Left ventricle myocardium inferior (tissue), 1 donor: Measurements from ENCODE around the gene MYT1. TPM values are rescaled to one million over a fixed set of nuclear protein-coding genes. Genes with fewer than 3 reads are reported as not detected.
"Not testable (repeated sequence)": the region's sequence is repeated elsewhere in the genome, so short reads cannot be mapped to it uniquely, and the experiment has no call there.

Experiments
- DNase-seq: peaks from one replicate; pipeline ENCODE4 v3.0.0-alpha.2; 2020
- H3K27ac ChIP-seq: fragments of 200-600 bp; replicated peaks from 2 replicates; pipeline ENCODE4 v1.8.0; 2021
- H3K27me3 ChIP-seq: fragments of 200-600 bp; 2 replicates; pipeline ENCODE4 v1.8.0; 2021; ENCODE audit warnings: low read depth
- H3K36me3 ChIP-seq: fragments of 200-600 bp; 2 replicates; pipeline ENCODE4 v1.8.0; 2021
- H3K4me1 ChIP-seq: fragments of 200-600 bp; 2 replicates; pipeline ENCODE4 v1.8.0; 2021
- H3K4me3 ChIP-seq: fragments of 200-600 bp; 2 replicates; pipeline ENCODE4 v1.8.0; 2021; ENCODE audit warnings: mild to moderate bottlenecking, moderate library complexity
- H3K9me3 ChIP-seq: fragments of 200-600 bp; replicated peaks from 2 replicates; pipeline ENCODE4 v1.8.0; 2021
- CTCF ChIP-seq: fragments of 200-600 bp; IDR thresholded peaks from 2 replicates; pipeline ENCODE4 v1.8.0; 2021; ENCODE audit warnings: antibody characterized with exemption, mild to moderate bottlenecking, borderline replicate concordance
- intact Hi-C: fragments of 100-400 bp; cut with micrococcal nuclease; formaldehyde crosslinking; loops from one replicate; pipeline ENCODE4 v1.11.0; 2022
- total RNA-seq: library from RNA; stranded (reverse); fragmentation: NEBNext Ultra II Directional; extraction: Animal tissue kit (Norgen Biotek cat#: 25700); gene quantifications from one replicate; pipeline ENCODE4 v1.2.1, GENCODE V29; 2021
- donor health status: DM: no; HTN: yes; CAD: no; lungs with severe emphysema.

MYT1 gene
- total RNA-seq, 1 donor from 2014 or later = 0.11 TPM

- Histone ChIP-seq H3K27ac (no peak overlapping the region), H3K4me1 (peaks cover 12% of the 10 kb centered on the region), H3K9me3 (no peaks in the 10 kb centered on the region), H3K36me3 (peaks cover 21% of the 10 kb centered on the region), H3K4me3 (no peak overlapping the region), H3K27me3 (no peaks in the 10 kb centered on the region)
- no peak for TF ChIP-seq CTCF
- intact Hi-C loops = no loop called here
- DNase-seq = no peak
Observed at GRCh38 chr20:64278317-64278681, 114.0 kb downstream of the MYT1 start.

- Histone ChIP-seq H3K4me3 (no peak overlapping the region), H3K4me1 (peaks cover 5% of the 10 kb centered on the region), H3K36me3 (peaks cover 11% of the 10 kb centered on the region), H3K27me3 (no peaks in the 10 kb centered on the region), H3K27ac (no peak overlapping the region), H3K9me3 (no peaks in the 10 kb centered on the region)
- TF ChIP-seq CTCF = no peak
- intact Hi-C loops = no loop called here
- DNase-seq = no peak
Observed at GRCh38 chr20:64279826-64280459, 115.7 kb downstream of the MYT1 start.

GRCh38 chr20:64280460-64280843 is 116.2 kb downstream of the MYT1 start:
- Histone ChIP-seq H3K36me3 (peaks cover 11% of the 10 kb centered on the region), H3K9me3 (no peaks in the 10 kb centered on the region), H3K27me3 (no peaks in the 10 kb centered on the region), H3K27ac (no peak overlapping the region), H3K4me3 (no peak overlapping the region), H3K4me1 (peaks cover under 1% of the 10 kb centered on the region)
- intact Hi-C loops = no loop called here
- TF ChIP-seq CTCF = no peak
- no peak for DNase-seq

GRCh38 chr20:64283646-64284045 is 119.4 kb downstream of the MYT1 start:
- Histone ChIP-seq H3K27ac (no peak overlapping the region), H3K4me3 (no peak overlapping the region), H3K4me1 (no peaks in the 10 kb centered on the region), H3K27me3 (no peaks in the 10 kb centered on the region), H3K36me3 (no peaks in the 10 kb centered on the region), H3K9me3 (peaks cover 6% of the 10 kb centered on the region)
- DNase-seq = no peak
- intact Hi-C loops = no loop called here
- TF ChIP-seq CTCF = no peak

GRCh38 chr20:64285579-64286446 is 121.6 kb downstream of the MYT1 start:
- H3K4me3 ChIP-seq, intact Hi-C loops, H3K9me3 ChIP-seq, H3K27ac ChIP-seq, H3K4me1 ChIP-seq, H3K27me3 ChIP-seq, H3K36me3 ChIP-seq: not testable (repeated sequence)
- peak; percentile 80 for TF ChIP-seq CTCF
- DNase-seq = peak; percentile 81

GRCh38 chr20:64286447-64287263 is 122.4 kb downstream of the MYT1 start:
- H3K27me3 ChIP-seq, H3K9me3 ChIP-seq, H3K4me1 ChIP-seq, H3K4me3 ChIP-seq, H3K36me3 ChIP-seq, H3K27ac ChIP-seq, intact Hi-C loops, DNase-seq: not testable (repeated sequence)

GRCh38 chr20:64287264-64287590 is 123.0 kb downstream of the MYT1 start:
- H3K27ac ChIP-seq, intact Hi-C loops: not testable (repeated sequence)

More at GRCh38 chr20:64287264-64287590, 123.0 kb downstream of the MYT1 start:
- H3K4me3 ChIP-seq, H3K27me3 ChIP-seq, H3K9me3 ChIP-seq, DNase-seq, H3K36me3 ChIP-seq, H3K4me1 ChIP-seq: not testable (repeated sequence)
